WTC11 (cell line): ENCODE data around the gene RMND5A. TPM values are rescaled to one million over a fixed set of nuclear protein-coding genes. Genes with fewer than 3 reads are reported as not detected.

Source experiments
- CREB1 ChIP-seq: sonication (generic); formaldehyde crosslinking; IDR thresholded peaks from 2 replicates; pipeline ENCODE4 v1.8.0; 2023; ENCODE audit warnings: mild to moderate bottlenecking, missing genetic modification reagents
- EMX1 ChIP-seq: fragments of 250-450 bp; sonication (Bioruptor Pico); IDR thresholded peaks from 2 replicates; pipeline ENCODE4 v1.8.0; 2021; ENCODE audit warnings: mild to moderate bottlenecking
- ESRRA ChIP-seq: sonication (generic); formaldehyde crosslinking; IDR thresholded peaks from 2 replicates; pipeline ENCODE4 v1.8.1; 2022; ENCODE audit warnings: mild to moderate bottlenecking, missing genetic modification reagents, borderline replicate concordance
- FOXJ3 ChIP-seq: sonication (generic); formaldehyde crosslinking; IDR thresholded peaks from 2 replicates; pipeline ENCODE4 v1.9.0; 2021; ENCODE audit warnings: missing genetic modification reagents, mild to moderate bottlenecking, borderline replicate concordance
- FOXK1 ChIP-seq: sonication (generic); formaldehyde crosslinking; IDR thresholded peaks from 2 replicates; pipeline ENCODE4 v1.8.0; 2022; ENCODE audit warnings: mild to moderate bottlenecking, moderate library complexity, missing genetic modification reagents
- GABPB1 ChIP-seq: sonication (generic); formaldehyde crosslinking; IDR thresholded peaks from 2 replicates; pipeline ENCODE4 v1.8.1; 2023; ENCODE audit warnings: mild to moderate bottlenecking, missing genetic modification reagents
- GTF2I ChIP-seq: fragments of 250-450 bp; sonication (Bioruptor Pico); conservative IDR thresholded peaks from 2 replicates; pipeline ENCODE4 v1.4.0; 2021; ENCODE audit warnings: mild to moderate bottlenecking
- JUN ChIP-seq: sonication (generic); formaldehyde crosslinking; IDR thresholded peaks from 2 replicates; pipeline ENCODE4 v1.8.0; 2023; ENCODE audit warnings: mild to moderate bottlenecking, missing genetic modification reagents
- NR3C1 ChIP-seq: sonication (generic); formaldehyde crosslinking; conservative IDR thresholded peaks from 2 replicates; pipeline ENCODE4 v1.8.1; 2023; ENCODE audit warnings: low read depth, mild to moderate bottlenecking, missing genetic modification reagents
- OVOL2 ChIP-seq: fragments of 250-450 bp; sonication (Bioruptor Pico); IDR thresholded peaks from 2 replicates; pipeline ENCODE4 v1.9.0; 2021; ENCODE audit warnings: mild to moderate bottlenecking, borderline replicate concordance
- RORB ChIP-seq: fragments of 250-450 bp; sonication (Bioruptor Pico); IDR thresholded peaks from 2 replicates; pipeline ENCODE4 v1.9.0; 2021; ENCODE audit warnings: mild to moderate bottlenecking
- SMAD3 ChIP-seq: sonication (generic); formaldehyde crosslinking; IDR thresholded peaks from 2 replicates; pipeline ENCODE4 v1.8.0; 2022; ENCODE audit warnings: missing genetic modification reagents, mild to moderate bottlenecking, borderline replicate concordance
- SOX15 ChIP-seq: fragments of 250-450 bp; sonication (Bioruptor Pico); IDR thresholded peaks from 2 replicates; pipeline ENCODE4 v1.9.0; 2021; ENCODE audit warnings: mild to moderate bottlenecking
- ZNF138 ChIP-seq: sonication (generic); formaldehyde crosslinking; conservative IDR thresholded peaks from 2 replicates; pipeline ENCODE4 v1.8.1; 2022; ENCODE audit warnings: mild to moderate bottlenecking, moderate library complexity, missing genetic modification reagents
- total RNA-seq: library from RNA; stranded (reverse); gene quantifications from 3 replicates; pipeline ENCODE4 v1.2.3, GENCODE V29; 2021
- TF ChIP-seq, protein P1 (sequence below): sonication (generic); formaldehyde crosslinking; IDR thresholded peaks from 2 replicates; pipeline ENCODE4 v1.8.1; 2023; ENCODE audit warnings: mild to moderate bottlenecking, missing genetic modification reagents, borderline replicate concordance
- TF ChIP-seq, protein P2 (sequence below): sonication (generic); formaldehyde crosslinking; IDR thresholded peaks from 2 replicates; pipeline ENCODE4 v1.8.0; 2023; ENCODE audit warnings: missing genetic modification reagents
- TF ChIP-seq, protein P3 (sequence below): sonication (generic); formaldehyde crosslinking; IDR thresholded peaks from 2 replicates; pipeline ENCODE4 v1.8.1; 2023; ENCODE audit warnings: mild to moderate bottlenecking, missing genetic modification reagents
- TF ChIP-seq, protein P4 (sequence below): sonication (generic); formaldehyde crosslinking; IDR thresholded peaks from 2 replicates; pipeline ENCODE4 v1.8.0; 2022; ENCODE audit warnings: mild to moderate bottlenecking, missing genetic modification reagents
- TF ChIP-seq, protein P5 (sequence below): sonication (generic); formaldehyde crosslinking; IDR thresholded peaks from 2 replicates; pipeline ENCODE4 v1.8.0; 2022; ENCODE audit warnings: mild to moderate bottlenecking, missing genetic modification reagents
- TF ChIP-seq, protein P6 (sequence below): sonication (generic); formaldehyde crosslinking; IDR thresholded peaks from 2 replicates; pipeline ENCODE4 v1.8.1; 2022; ENCODE audit warnings: mild to moderate bottlenecking, missing genetic modification reagents, moderate library complexity, borderline replicate concordance
- TF ChIP-seq, protein P7 (sequence below): sonication (generic); formaldehyde crosslinking; IDR thresholded peaks from 2 replicates; pipeline ENCODE4 v1.8.0; 2022; ENCODE audit warnings: mild to moderate bottlenecking, missing genetic modification reagents
- TF ChIP-seq, protein P8 (sequence below): fragments of 250-450 bp; sonication (Bioruptor Pico); IDR thresholded peaks from 2 replicates; pipeline ENCODE4 v1.9.0; 2021; ENCODE audit warnings: mild to moderate bottlenecking, borderline replicate concordance

Gene RMND5A
- total RNA-seq, 1 experiment from 2014 or later: 55.4 TPM

DNA sequence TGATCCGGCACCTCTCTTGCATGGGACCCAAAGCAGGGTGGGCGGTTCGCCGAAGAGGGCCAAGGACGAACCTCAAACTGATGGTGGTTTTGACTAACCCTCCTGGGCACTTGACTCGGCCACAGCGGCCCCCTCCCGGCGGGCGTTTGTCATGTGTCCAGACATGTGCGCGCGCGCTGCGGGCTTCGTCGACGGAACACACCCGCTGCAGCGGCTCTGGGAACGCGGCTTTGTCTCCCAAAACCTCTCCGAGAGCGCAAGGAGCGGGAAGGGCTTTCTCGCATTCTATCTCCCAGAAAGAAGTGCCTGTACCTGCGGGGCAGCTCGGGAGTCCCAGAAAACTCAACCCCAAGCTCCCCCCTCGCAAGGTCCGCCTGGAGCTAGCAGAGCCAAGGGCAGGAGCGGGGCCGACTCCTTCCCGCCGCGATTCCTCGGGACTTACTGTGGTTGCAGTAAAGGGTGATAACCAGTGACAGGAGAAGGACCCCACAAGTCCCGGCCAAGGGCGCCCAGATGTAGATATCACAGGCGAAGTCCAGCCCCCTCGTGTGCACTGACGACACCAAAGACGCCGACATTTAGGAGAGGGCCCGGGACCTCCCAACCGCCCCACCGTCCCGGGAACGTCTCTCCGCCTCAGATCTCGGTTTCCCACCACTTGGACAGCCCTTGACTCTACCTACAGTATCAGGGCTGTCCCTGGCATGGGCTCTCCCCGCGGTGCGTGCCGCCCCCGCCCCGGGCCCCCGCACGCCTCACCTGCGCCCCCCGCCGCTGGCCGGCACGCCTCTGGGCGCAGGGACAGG is 69.0 kb downstream of the RMND5A start (continued):
- TF ChIP-seq, protein P1, sequence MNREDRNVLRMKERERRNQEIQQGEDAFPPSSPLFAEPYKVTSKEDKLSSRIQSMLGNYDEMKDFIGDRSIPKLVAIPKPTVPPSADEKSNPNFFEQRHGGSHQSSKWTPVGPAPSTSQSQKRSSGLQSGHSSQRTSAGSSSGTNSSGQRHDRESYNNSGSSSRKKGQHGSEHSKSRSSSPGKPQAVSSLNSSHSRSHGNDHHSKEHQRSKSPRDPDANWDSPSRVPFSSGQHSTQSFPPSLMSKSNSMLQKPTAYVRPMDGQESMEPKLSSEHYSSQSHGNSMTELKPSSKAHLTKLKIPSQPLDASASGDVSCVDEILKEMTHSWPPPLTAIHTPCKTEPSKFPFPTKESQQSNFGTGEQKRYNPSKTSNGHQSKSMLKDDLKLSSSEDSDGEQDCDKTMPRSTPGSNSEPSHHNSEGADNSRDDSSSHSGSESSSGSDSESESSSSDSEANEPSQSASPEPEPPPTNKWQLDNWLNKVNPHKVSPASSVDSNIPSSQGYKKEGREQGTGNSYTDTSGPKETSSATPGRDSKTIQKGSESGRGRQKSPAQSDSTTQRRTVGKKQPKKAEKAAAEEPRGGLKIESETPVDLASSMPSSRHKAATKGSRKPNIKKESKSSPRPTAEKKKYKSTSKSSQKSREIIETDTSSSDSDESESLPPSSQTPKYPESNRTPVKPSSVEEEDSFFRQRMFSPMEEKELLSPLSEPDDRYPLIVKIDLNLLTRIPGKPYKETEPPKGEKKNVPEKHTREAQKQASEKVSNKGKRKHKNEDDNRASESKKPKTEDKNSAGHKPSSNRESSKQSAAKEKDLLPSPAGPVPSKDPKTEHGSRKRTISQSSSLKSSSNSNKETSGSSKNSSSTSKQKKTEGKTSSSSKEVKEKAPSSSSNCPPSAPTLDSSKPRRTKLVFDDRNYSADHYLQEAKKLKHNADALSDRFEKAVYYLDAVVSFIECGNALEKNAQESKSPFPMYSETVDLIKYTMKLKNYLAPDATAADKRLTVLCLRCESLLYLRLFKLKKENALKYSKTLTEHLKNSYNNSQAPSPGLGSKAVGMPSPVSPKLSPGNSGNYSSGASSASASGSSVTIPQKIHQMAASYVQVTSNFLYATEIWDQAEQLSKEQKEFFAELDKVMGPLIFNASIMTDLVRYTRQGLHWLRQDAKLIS: peak; percentile 81; the same call in 1 of the 2 replicates
- TF ChIP-seq, protein P2, sequence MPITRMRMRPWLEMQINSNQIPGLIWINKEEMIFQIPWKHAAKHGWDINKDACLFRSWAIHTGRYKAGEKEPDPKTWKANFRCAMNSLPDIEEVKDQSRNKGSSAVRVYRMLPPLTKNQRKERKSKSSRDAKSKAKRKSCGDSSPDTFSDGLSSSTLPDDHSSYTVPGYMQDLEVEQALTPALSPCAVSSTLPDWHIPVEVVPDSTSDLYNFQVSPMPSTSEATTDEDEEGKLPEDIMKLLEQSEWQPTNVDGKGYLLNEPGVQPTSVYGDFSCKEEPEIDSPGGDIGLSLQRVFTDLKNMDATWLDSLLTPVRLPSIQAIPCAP (CRISPR knock-in tag): peak; percentile 84; the same call in 1 of the 2 replicates
- TF ChIP-seq, protein P3, sequence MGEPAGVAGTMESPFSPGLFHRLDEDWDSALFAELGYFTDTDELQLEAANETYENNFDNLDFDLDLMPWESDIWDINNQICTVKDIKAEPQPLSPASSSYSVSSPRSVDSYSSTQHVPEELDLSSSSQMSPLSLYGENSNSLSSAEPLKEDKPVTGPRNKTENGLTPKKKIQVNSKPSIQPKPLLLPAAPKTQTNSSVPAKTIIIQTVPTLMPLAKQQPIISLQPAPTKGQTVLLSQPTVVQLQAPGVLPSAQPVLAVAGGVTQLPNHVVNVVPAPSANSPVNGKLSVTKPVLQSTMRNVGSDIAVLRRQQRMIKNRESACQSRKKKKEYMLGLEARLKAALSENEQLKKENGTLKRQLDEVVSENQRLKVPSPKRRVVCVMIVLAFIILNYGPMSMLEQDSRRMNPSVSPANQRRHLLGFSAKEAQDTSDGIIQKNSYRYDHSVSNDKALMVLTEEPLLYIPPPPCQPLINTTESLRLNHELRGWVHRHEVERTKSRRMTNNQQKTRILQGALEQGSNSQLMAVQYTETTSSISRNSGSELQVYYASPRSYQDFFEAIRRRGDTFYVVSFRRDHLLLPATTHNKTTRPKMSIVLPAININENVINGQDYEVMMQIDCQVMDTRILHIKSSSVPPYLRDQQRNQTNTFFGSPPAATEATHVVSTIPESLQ (CRISPR knock-in tag): 0 out of 2 replicates have a peak, but pooled peaks have one; percentile 51
- TF ChIP-seq, protein P4, sequence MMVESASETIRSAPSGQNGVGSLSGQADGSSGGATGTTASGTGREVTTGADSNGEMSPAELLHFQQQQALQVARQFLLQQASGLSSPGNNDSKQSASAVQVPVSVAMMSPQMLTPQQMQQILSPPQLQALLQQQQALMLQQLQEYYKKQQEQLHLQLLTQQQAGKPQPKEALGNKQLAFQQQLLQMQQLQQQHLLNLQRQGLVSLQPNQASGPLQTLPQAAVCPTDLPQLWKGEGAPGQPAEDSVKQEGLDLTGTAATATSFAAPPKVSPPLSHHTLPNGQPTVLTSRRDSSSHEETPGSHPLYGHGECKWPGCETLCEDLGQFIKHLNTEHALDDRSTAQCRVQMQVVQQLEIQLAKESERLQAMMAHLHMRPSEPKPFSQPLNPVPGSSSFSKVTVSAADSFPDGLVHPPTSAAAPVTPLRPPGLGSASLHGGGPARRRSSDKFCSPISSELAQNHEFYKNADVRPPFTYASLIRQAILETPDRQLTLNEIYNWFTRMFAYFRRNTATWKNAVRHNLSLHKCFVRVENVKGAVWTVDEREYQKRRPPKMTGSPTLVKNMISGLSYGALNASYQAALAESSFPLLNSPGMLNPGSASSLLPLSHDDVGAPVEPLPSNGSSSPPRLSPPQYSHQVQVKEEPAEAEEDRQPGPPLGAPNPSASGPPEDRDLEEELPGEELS (CRISPR knock-in tag): peak; percentile 95
- TF ChIP-seq FOXK1 (CRISPR knock-in tag) (peak; percentile 73; the same call in 1 of the 2 replicates), FOXJ3 (no peak), GTF2I (CRISPR knock-in tag) (no peak), NR3C1 (no peak; the same call in 1 of the 2 replicates), JUN (CRISPR knock-in tag) (peak; percentile 64; the same call in 1 of the 2 replicates), ZNF138 (CRISPR knock-in tag) (peak; percentile 87), CREB1 (CRISPR knock-in tag) (peak; percentile 80), GABPB1 (CRISPR knock-in tag) (no peak), SOX15 (CRISPR knock-in tag) (no peak), OVOL2 (no peak), SMAD3 (CRISPR knock-in tag) (peak; percentile 86; the same call in 1 of the 2 replicates), ESRRA (CRISPR knock-in tag) (peak; percentile 83; the same call in 1 of the 2 replicates), EMX1 (CRISPR knock-in tag) (no peak), RORB (CRISPR knock-in tag) (no peak)
- TF ChIP-seq, protein P5, sequence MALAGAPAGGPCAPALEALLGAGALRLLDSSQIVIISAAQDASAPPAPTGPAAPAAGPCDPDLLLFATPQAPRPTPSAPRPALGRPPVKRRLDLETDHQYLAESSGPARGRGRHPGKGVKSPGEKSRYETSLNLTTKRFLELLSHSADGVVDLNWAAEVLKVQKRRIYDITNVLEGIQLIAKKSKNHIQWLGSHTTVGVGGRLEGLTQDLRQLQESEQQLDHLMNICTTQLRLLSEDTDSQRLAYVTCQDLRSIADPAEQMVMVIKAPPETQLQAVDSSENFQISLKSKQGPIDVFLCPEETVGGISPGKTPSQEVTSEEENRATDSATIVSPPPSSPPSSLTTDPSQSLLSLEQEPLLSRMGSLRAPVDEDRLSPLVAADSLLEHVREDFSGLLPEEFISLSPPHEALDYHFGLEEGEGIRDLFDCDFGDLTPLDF: peak; percentile 92
- TF ChIP-seq, protein P6, sequence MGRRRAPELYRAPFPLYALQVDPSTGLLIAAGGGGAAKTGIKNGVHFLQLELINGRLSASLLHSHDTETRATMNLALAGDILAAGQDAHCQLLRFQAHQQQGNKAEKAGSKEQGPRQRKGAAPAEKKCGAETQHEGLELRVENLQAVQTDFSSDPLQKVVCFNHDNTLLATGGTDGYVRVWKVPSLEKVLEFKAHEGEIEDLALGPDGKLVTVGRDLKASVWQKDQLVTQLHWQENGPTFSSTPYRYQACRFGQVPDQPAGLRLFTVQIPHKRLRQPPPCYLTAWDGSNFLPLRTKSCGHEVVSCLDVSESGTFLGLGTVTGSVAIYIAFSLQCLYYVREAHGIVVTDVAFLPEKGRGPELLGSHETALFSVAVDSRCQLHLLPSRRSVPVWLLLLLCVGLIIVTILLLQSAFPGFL (CRISPR knock-in tag): peak; percentile 20; the same call in 1 of the 2 replicates
- TF ChIP-seq, protein P7, sequence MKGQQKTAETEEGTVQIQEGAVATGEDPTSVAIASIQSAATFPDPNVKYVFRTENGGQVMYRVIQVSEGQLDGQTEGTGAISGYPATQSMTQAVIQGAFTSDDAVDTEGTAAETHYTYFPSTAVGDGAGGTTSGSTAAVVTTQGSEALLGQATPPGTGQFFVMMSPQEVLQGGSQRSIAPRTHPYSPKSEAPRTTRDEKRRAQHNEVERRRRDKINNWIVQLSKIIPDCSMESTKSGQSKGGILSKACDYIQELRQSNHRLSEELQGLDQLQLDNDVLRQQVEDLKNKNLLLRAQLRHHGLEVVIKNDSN (CRISPR knock-in tag): peak; percentile 85
- TF ChIP-seq, protein P8, sequence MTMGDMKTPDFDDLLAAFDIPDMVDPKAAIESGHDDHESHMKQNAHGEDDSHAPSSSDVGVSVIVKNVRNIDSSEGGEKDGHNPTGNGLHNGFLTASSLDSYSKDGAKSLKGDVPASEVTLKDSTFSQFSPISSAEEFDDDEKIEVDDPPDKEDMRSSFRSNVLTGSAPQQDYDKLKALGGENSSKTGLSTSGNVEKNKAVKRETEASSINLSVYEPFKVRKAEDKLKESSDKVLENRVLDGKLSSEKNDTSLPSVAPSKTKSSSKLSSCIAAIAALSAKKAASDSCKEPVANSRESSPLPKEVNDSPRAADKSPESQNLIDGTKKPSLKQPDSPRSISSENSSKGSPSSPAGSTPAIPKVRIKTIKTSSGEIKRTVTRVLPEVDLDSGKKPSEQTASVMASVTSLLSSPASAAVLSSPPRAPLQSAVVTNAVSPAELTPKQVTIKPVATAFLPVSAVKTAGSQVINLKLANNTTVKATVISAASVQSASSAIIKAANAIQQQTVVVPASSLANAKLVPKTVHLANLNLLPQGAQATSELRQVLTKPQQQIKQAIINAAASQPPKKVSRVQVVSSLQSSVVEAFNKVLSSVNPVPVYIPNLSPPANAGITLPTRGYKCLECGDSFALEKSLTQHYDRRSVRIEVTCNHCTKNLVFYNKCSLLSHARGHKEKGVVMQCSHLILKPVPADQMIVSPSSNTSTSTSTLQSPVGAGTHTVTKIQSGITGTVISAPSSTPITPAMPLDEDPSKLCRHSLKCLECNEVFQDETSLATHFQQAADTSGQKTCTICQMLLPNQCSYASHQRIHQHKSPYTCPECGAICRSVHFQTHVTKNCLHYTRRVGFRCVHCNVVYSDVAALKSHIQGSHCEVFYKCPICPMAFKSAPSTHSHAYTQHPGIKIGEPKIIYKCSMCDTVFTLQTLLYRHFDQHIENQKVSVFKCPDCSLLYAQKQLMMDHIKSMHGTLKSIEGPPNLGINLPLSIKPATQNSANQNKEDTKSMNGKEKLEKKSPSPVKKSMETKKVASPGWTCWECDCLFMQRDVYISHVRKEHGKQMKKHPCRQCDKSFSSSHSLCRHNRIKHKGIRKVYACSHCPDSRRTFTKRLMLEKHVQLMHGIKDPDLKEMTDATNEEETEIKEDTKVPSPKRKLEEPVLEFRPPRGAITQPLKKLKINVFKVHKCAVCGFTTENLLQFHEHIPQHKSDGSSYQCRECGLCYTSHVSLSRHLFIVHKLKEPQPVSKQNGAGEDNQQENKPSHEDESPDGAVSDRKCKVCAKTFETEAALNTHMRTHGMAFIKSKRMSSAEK (CRISPR knock-in tag): no peak
